WTC11 (cell line): Measurements from ENCODE around the gene GTF2H1. TPM values are rescaled to one million over a fixed set of nuclear protein-coding genes. Genes with fewer than 3 reads are reported as not detected.

ENCODE experiments used
- ATAC-seq: fragments of 200-7000 bp; cut with Tn5 transposase; 2 replicates; pipeline ENCODE4 v1.10.0; 2021; ENCODE audit warnings: mild to moderate bottlenecking, moderate library complexity
- CTCF ChIA-PET: fragments of 300-600 bp; sonication (Branson Sonifier 250); formaldehyde crosslinking; loops from one replicate; lab custom pipeline; 2021; ENCODE audit warnings: antibody characterized with exemption; lab: Charles Lee
- POLR2A ChIA-PET: fragments of 350-600 bp; sonication (Branson Sonifier 250); formaldehyde crosslinking; loops from one replicate; lab custom pipeline; 2021; ENCODE audit warnings: antibody characterized with exemption; lab: Charles Lee
- DNase-seq: peaks from one replicate; pipeline ENCODE4 v3.0.0; 2021; ENCODE audit warnings: low spot score
- H3K27ac Mint-ChIP-seq: 2 replicates; pipeline ENCODE4 v1.8.0; 2021; ENCODE audit warnings: mixed read lengths
- H3K27me3 Mint-ChIP-seq: 2 replicates; pipeline ENCODE4 v1.8.0; 2021; ENCODE audit warnings: low read depth, mild to moderate bottlenecking, moderate library complexity, mixed read lengths
- H3K36me3 Mint-ChIP-seq: 2 replicates; pipeline ENCODE4 v1.8.0; 2021; ENCODE audit warnings: mixed read lengths
- H3K4me1 Mint-ChIP-seq: 2 replicates; pipeline ENCODE4 v1.8.0; 2022; ENCODE audit warnings: mixed read lengths
- H3K4me3 Mint-ChIP-seq: 2 replicates; pipeline ENCODE4 v1.8.0; 2021; ENCODE audit warnings: mild to moderate bottlenecking, moderate library complexity, mixed read lengths
- H3K9me3 Mint-ChIP-seq: 2 replicates; pipeline ENCODE4 v1.8.0; 2021; ENCODE audit warnings: mixed read lengths
- ATF3 ChIP-seq: sonication (generic); formaldehyde crosslinking; conservative IDR thresholded peaks from 2 replicates; pipeline ENCODE4 v1.8.1; 2022; ENCODE audit warnings: mild to moderate bottlenecking, missing genetic modification reagents
- CREB1 ChIP-seq: sonication (generic); formaldehyde crosslinking; IDR thresholded peaks from 2 replicates; pipeline ENCODE4 v1.8.0; 2023; ENCODE audit warnings: mild to moderate bottlenecking, missing genetic modification reagents
- CREM ChIP-seq: sonication (generic); formaldehyde crosslinking; IDR thresholded peaks from 2 replicates; pipeline ENCODE4 v1.8.1; 2022; ENCODE audit warnings: mild to moderate bottlenecking, missing genetic modification reagents, moderate library complexity
- E2F1 ChIP-seq: sonication (generic); formaldehyde crosslinking; IDR thresholded peaks from 2 replicates; pipeline ENCODE4 v1.8.0; 2022; ENCODE audit warnings: mild to moderate bottlenecking, missing genetic modification reagents
- E2F4 ChIP-seq: sonication (generic); formaldehyde crosslinking; IDR thresholded peaks from 2 replicates; pipeline ENCODE4 v1.8.1; 2022; ENCODE audit warnings: low read depth, mild to moderate bottlenecking, moderate library complexity, missing genetic modification reagents, borderline replicate concordance
- GRHL2 ChIP-seq: fragments of 250-450 bp; sonication (Bioruptor Pico); IDR thresholded peaks from 2 replicates; pipeline ENCODE4 v1.8.0; 2022; ENCODE audit warnings: mild to moderate bottlenecking, moderate library complexity; ENCODE audit not compliant: insufficient replicate concordance, severe bottlenecking
- HMGXB4 ChIP-seq: sonication (generic); formaldehyde crosslinking; IDR thresholded peaks from 2 replicates; pipeline ENCODE4 v1.8.1; 2023; ENCODE audit warnings: mild to moderate bottlenecking, moderate library complexity, missing genetic modification reagents
- JAZF1 ChIP-seq: fragments of 250-450 bp; sonication (Bioruptor Pico); IDR thresholded peaks from 2 replicates; pipeline ENCODE4 v1.9.0; 2021; ENCODE audit warnings: moderate library complexity, mild to moderate bottlenecking, inconsistent platforms
- KAT7 ChIP-seq: sonication (generic); formaldehyde crosslinking; IDR thresholded peaks from 2 replicates; pipeline ENCODE4 v1.8.1; 2023; ENCODE audit warnings: missing genetic modification reagents, mild to moderate bottlenecking, borderline replicate concordance
- NR2C2 ChIP-seq: sonication (generic); formaldehyde crosslinking; IDR thresholded peaks from 2 replicates; pipeline ENCODE4 v1.8.0; 2022; ENCODE audit warnings: mild to moderate bottlenecking, missing genetic modification reagents
- NR3C1 ChIP-seq: sonication (generic); formaldehyde crosslinking; conservative IDR thresholded peaks from 2 replicates; pipeline ENCODE4 v1.8.1; 2023; ENCODE audit warnings: low read depth, mild to moderate bottlenecking, missing genetic modification reagents
- PRRX2 ChIP-seq: fragments of 250-450 bp; sonication (Bioruptor Pico); IDR thresholded peaks from 2 replicates; pipeline ENCODE4 v1.8.0; 2021; ENCODE audit warnings: mild to moderate bottlenecking
- TEAD4 ChIP-seq: sonication (generic); formaldehyde crosslinking; IDR thresholded peaks from 2 replicates; pipeline ENCODE4 v1.8.0; 2022; ENCODE audit warnings: mild to moderate bottlenecking, missing genetic modification reagents
- total RNA-seq: library from RNA; stranded (reverse); gene quantifications from 3 replicates; pipeline ENCODE4 v1.2.3, GENCODE V29; 2021
- TF ChIP-seq, protein P1 (sequence below): fragments of 250-450 bp; sonication (Bioruptor Pico); IDR thresholded peaks from 2 replicates; pipeline ENCODE4 v1.9.0; 2021; ENCODE audit warnings: mild to moderate bottlenecking, borderline replicate concordance
- TF ChIP-seq, protein P2 (sequence below): fragments of 250-450 bp; sonication (Bioruptor Pico); IDR thresholded peaks from 2 replicates; pipeline ENCODE4 v1.9.0; 2021; ENCODE audit warnings: moderate library complexity, mild to moderate bottlenecking, inconsistent platforms, borderline replicate concordance
- TF ChIP-seq, protein P3 (sequence below): sonication (generic); formaldehyde crosslinking; IDR thresholded peaks from 2 replicates; pipeline ENCODE4 v1.8.1; 2022; ENCODE audit warnings: mild to moderate bottlenecking, missing genetic modification reagents, moderate library complexity, borderline replicate concordance

The GTF2H1 gene
- total RNA-seq, 1 experiment from 2014 or later = 24.1 TPM

- TF ChIP-seq, protein P1, sequence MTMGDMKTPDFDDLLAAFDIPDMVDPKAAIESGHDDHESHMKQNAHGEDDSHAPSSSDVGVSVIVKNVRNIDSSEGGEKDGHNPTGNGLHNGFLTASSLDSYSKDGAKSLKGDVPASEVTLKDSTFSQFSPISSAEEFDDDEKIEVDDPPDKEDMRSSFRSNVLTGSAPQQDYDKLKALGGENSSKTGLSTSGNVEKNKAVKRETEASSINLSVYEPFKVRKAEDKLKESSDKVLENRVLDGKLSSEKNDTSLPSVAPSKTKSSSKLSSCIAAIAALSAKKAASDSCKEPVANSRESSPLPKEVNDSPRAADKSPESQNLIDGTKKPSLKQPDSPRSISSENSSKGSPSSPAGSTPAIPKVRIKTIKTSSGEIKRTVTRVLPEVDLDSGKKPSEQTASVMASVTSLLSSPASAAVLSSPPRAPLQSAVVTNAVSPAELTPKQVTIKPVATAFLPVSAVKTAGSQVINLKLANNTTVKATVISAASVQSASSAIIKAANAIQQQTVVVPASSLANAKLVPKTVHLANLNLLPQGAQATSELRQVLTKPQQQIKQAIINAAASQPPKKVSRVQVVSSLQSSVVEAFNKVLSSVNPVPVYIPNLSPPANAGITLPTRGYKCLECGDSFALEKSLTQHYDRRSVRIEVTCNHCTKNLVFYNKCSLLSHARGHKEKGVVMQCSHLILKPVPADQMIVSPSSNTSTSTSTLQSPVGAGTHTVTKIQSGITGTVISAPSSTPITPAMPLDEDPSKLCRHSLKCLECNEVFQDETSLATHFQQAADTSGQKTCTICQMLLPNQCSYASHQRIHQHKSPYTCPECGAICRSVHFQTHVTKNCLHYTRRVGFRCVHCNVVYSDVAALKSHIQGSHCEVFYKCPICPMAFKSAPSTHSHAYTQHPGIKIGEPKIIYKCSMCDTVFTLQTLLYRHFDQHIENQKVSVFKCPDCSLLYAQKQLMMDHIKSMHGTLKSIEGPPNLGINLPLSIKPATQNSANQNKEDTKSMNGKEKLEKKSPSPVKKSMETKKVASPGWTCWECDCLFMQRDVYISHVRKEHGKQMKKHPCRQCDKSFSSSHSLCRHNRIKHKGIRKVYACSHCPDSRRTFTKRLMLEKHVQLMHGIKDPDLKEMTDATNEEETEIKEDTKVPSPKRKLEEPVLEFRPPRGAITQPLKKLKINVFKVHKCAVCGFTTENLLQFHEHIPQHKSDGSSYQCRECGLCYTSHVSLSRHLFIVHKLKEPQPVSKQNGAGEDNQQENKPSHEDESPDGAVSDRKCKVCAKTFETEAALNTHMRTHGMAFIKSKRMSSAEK (CRISPR knock-in tag) = no peak
- no peak for TF ChIP-seq ATF3 (CRISPR knock-in tag)
Measured at GRCh38 chr11:18317551-18317950, 4.8 kb upstream of the GTF2H1 start (continued).

DNA sequence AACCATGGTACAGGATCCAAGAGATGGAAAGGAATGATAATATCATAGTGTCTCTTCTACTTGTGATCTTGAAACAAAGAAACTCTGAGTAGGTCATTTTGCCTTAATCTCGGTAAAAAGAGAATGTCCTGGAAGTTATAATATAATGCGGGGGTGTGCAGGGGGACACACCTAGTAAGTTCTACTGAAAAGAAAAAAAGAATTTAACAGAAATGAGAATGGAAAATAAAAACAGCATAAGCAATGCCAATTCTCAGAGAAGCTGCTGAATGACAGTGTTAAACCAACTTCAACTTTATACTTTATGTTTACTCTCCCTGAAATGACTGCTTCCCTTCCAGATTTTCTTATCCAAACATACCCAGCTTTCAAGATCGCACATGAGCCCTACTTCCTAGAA lies 2.5 kb upstream of the GTF2H1 start:
- no peak overlapping the region for H3K4me3 Mint-ChIP-seq
- peaks cover 6% of the 10 kb centered on the region for H3K36me3 Mint-ChIP-seq
- H3K9me3 Mint-ChIP-seq = no peaks in the 10 kb centered on the region
- ATAC-seq (no peak), DNase-seq (no peak)
- CTCF ChIA-PET = interaction anchor here (0.9 kb wide), 1 partner anchor 76 kb away, joined by 3 read pairs; no protein-coding TSS in a partner anchor
- TF ChIP-seq HMGXB4 (CRISPR knock-in tag) = no peak
- TF ChIP-seq E2F4 (CRISPR knock-in tag) = no peak
- no peak for TF ChIP-seq E2F1 (CRISPR knock-in tag)
- no peak for TF ChIP-seq NR3C1 (CRISPR knock-in tag)
- TF ChIP-seq JAZF1 (CRISPR knock-in tag) = no peak
- TF ChIP-seq PRRX2 (CRISPR knock-in tag) = no peak
- no peak for TF ChIP-seq TEAD4 (CRISPR knock-in tag)
- TF ChIP-seq CREM (CRISPR knock-in tag) = no peak
- no peak for TF ChIP-seq NR2C2
- TF ChIP-seq, protein P2, sequence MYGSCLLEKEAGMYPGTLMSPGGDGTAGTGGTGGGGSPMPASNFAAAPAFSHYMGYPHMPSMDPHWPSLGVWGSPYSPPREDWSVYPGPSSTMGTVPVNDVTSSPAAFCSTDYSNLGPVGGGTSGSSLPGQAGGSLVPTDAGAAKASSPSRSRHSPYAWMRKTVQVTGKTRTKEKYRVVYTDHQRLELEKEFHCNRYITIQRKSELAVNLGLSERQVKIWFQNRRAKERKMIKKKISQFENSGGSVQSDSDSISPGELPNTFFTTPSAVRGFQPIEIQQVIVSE (CRISPR knock-in tag) = no peak
- no peak for TF ChIP-seq KAT7 (CRISPR knock-in tag)
- TF ChIP-seq, protein P3, sequence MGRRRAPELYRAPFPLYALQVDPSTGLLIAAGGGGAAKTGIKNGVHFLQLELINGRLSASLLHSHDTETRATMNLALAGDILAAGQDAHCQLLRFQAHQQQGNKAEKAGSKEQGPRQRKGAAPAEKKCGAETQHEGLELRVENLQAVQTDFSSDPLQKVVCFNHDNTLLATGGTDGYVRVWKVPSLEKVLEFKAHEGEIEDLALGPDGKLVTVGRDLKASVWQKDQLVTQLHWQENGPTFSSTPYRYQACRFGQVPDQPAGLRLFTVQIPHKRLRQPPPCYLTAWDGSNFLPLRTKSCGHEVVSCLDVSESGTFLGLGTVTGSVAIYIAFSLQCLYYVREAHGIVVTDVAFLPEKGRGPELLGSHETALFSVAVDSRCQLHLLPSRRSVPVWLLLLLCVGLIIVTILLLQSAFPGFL (CRISPR knock-in tag) = no peak
- no peak for TF ChIP-seq CREB1 (CRISPR knock-in tag)
- no peak for TF ChIP-seq GRHL2 (CRISPR knock-in tag)
- H3K27ac Mint-ChIP-seq = no peak overlapping the region
- POLR2A ChIA-PET = no interaction called here
- no peaks in the 10 kb centered on the region for H3K27me3 Mint-ChIP-seq
- H3K4me1 Mint-ChIP-seq = peaks cover 37% of the 10 kb centered on the region
